ENCODE data around the gene MYO5C.

- TF ChIP-seq CTCF (IDR thresholded peaks at IDR 0.05) (no peak), POLR2A (IDR thresholded peaks at IDR 0.05) (no peak)
These were observed 82.4 kb downstream of the MYO5C start for GRCh38 chr15:52213206-52213605.

Data from testis (tissue), 2 donors.